Measurements from ENCODE around the gene ZBTB2.
"Not testable (repeated sequence)": the region's sequence is repeated elsewhere in the genome, so short reads cannot be mapped to it uniquely, and the experiment has no call there.

DNA sequence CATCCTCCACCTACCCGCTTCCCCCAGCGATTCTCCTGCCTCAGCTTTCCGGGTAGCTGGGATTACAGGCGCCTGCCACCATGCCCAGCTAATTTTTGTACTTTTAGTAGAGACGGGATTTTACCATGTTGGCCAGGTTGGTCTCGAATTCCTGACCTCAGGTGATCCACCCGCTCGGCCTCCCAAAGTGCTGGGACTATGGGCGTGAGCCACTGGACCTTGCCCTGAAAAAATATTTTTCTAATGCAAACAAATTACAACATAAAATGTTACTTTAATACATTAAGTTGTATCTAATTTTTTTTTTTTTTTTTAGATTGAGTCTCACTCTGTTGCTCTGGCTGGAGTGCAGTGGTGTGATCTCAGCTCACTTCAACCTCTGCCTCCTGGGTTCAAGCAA is 8.7 kb downstream of the ZBTB2 start:
- TF ChIP-seq POLR2AphosphoS5, EP300 (IDR thresholded peaks at IDR 0.05): not testable (repeated sequence)
- TF ChIP-seq, protein P1, sequence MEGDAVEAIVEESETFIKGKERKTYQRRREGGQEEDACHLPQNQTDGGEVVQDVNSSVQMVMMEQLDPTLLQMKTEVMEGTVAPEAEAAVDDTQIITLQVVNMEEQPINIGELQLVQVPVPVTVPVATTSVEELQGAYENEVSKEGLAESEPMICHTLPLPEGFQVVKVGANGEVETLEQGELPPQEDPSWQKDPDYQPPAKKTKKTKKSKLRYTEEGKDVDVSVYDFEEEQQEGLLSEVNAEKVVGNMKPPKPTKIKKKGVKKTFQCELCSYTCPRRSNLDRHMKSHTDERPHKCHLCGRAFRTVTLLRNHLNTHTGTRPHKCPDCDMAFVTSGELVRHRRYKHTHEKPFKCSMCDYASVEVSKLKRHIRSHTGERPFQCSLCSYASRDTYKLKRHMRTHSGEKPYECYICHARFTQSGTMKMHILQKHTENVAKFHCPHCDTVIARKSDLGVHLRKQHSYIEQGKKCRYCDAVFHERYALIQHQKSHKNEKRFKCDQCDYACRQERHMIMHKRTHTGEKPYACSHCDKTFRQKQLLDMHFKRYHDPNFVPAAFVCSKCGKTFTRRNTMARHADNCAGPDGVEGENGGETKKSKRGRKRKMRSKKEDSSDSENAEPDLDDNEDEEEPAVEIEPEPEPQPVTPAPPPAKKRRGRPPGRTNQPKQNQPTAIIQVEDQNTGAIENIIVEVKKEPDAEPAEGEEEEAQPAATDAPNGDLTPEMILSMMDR (IDR thresholded peaks at IDR 0.05): not testable (repeated sequence)

All from esophagus muscularis mucosa (tissue), 4 donors.